H9 (cell line): Measurements from ENCODE around the gene DGCR2. TPM values are rescaled to one million over a fixed set of nuclear protein-coding genes. Genes with fewer than 3 reads are reported as not detected.
A peak's percentile ranks its signal among the peaks of the same experiment; 100 is the strongest.

Experiments used
- DNase-seq: peaks from one replicate; pipeline ENCODE4 v3.0.0-alpha.2; 2017
- H2AFZ ChIP-seq: one replicate; pipeline ENCODE4 v1.6.1; 2013; ENCODE audit warnings: mild to moderate bottlenecking, low read length, control low read depth, moderate library complexity
- H2AK5ac ChIP-seq: 2 replicates; pipeline ENCODE4 v1.6.1; 2013; ENCODE audit warnings: low read length, control low read depth, mixed read lengths; ENCODE audit not compliant: insufficient read length
- H2BK120ac ChIP-seq: one replicate; pipeline ENCODE4 v1.6.1; 2013; ENCODE audit warnings: low read depth, mild to moderate bottlenecking, low read length, control low read depth, inconsistent platforms; ENCODE audit not compliant: poor library complexity, severe bottlenecking
- H2BK12ac ChIP-seq: 2 replicates; pipeline ENCODE4 v1.6.1; 2013; ENCODE audit warnings: low read length, control low read depth, mixed read lengths, low read depth; ENCODE audit not compliant: insufficient read length
- H2BK15ac ChIP-seq: 2 replicates; pipeline ENCODE4 v1.6.1; 2013; ENCODE audit warnings: low read depth, low read length, control low read depth
- H2BK20ac ChIP-seq: one replicate; pipeline ENCODE4 v1.6.1; 2013; ENCODE audit warnings: low read depth, mild to moderate bottlenecking, low read length, control low read depth, inconsistent platforms; ENCODE audit not compliant: poor library complexity, severe bottlenecking
- H2BK5ac ChIP-seq: 2 replicates; pipeline ENCODE4 v1.6.1; 2013; ENCODE audit warnings: low read length, control low read depth, mixed read lengths; ENCODE audit not compliant: insufficient read length
- H3K14ac ChIP-seq: 2 replicates; pipeline ENCODE4 v1.6.1; 2013; ENCODE audit warnings: low read length, control low read depth; ENCODE audit not compliant: insufficient read depth
- H3K18ac ChIP-seq: 2 replicates; pipeline ENCODE4 v1.6.1; 2013; ENCODE audit warnings: low read depth, mild to moderate bottlenecking, mixed read lengths, low read length, control low read depth; ENCODE audit not compliant: insufficient read length
- H3K23ac ChIP-seq: 2 replicates; pipeline ENCODE4 v1.6.1; 2013; ENCODE audit warnings: low read length, control low read depth, mixed read lengths, low read depth; ENCODE audit not compliant: insufficient read length
- H3K23me2 ChIP-seq: 2 replicates; pipeline ENCODE4 v1.6.1; 2013; ENCODE audit warnings: low read depth, mild to moderate bottlenecking, mixed read lengths, low read length, control low read depth; ENCODE audit not compliant: insufficient read length, poor library complexity, severe bottlenecking
- H3K27ac ChIP-seq: 2 replicates; pipeline ENCODE4 v1.5.1; 2013; ENCODE audit warnings: low read length, control low read depth, mixed read lengths, low read depth; ENCODE audit not compliant: insufficient read length
- H3K27me3 ChIP-seq: 2 replicates; pipeline ENCODE4 v1.6.1; 2013; ENCODE audit warnings: low read length, control low read depth, inconsistent platforms; ENCODE audit not compliant: insufficient read depth
- H3K4ac ChIP-seq: 2 replicates; pipeline ENCODE4 v1.6.1; 2013; ENCODE audit warnings: low read depth, mild to moderate bottlenecking, control low read depth, inconsistent platforms, low read length, moderate library complexity
- H3K4me1 ChIP-seq: 2 replicates; pipeline ENCODE4 v1.6.1; 2013; ENCODE audit warnings: low read length, control low read depth, inconsistent platforms; ENCODE audit not compliant: insufficient read depth
- H3K4me2 ChIP-seq: 2 replicates; pipeline ENCODE4 v1.6.1; 2013; ENCODE audit warnings: low read length, control low read depth, mixed read lengths; ENCODE audit not compliant: insufficient read length, insufficient read depth
- H3K56ac ChIP-seq: 2 replicates; pipeline ENCODE4 v1.6.1; 2013; ENCODE audit warnings: low read depth, mild to moderate bottlenecking, mixed read lengths, low read length, control low read depth; ENCODE audit not compliant: insufficient read length
- H3K79me1 ChIP-seq: 2 replicates; pipeline ENCODE4 v1.6.1; 2013; ENCODE audit warnings: low read depth, mild to moderate bottlenecking, moderate library complexity, low read length, control low read depth, inconsistent platforms; ENCODE audit not compliant: insufficient read depth, poor library complexity, severe bottlenecking
- H3K79me2 ChIP-seq: 2 replicates; pipeline ENCODE4 v1.6.1; 2013; ENCODE audit warnings: low read length, control low read depth, inconsistent platforms; ENCODE audit not compliant: insufficient read depth
- H3K9ac ChIP-seq: 2 replicates; pipeline ENCODE4 v1.6.1; 2013; ENCODE audit warnings: low read length, control low read depth, mixed read lengths; ENCODE audit not compliant: insufficient read length; ENCODE audit errors: extremely low read depth
- H3K9me3 ChIP-seq: one replicate; pipeline ENCODE4 v1.6.1; 2013; ENCODE audit warnings: low read depth, low read length, inconsistent platforms; ENCODE audit not compliant: control insufficient read depth
- H3T11ph ChIP-seq: one replicate; pipeline ENCODE4 v1.6.1; 2013; ENCODE audit warnings: mild to moderate bottlenecking, low read length, control low read depth, inconsistent platforms
- H4K20me1 ChIP-seq: one replicate; pipeline ENCODE4 v1.6.1; 2013; ENCODE audit not compliant: control insufficient read depth, insufficient read length, insufficient read depth
- H4K5ac ChIP-seq: 2 replicates; pipeline ENCODE4 v1.6.1; 2013; ENCODE audit warnings: low read depth, mild to moderate bottlenecking, mixed read lengths, low read length, control low read depth; ENCODE audit not compliant: insufficient read length
- H4K8ac ChIP-seq: replicated peaks from 2 replicates; pipeline ENCODE4 v1.6.1; 2013; ENCODE audit warnings: low read length, control low read depth, mixed read lengths, low read depth; ENCODE audit not compliant: insufficient read length
- H4K91ac ChIP-seq: 2 replicates; pipeline ENCODE4 v1.6.1; 2013; ENCODE audit warnings: low read depth, mild to moderate bottlenecking, moderate library complexity, mixed read lengths, low read length, control low read depth; ENCODE audit not compliant: insufficient read length
- H3K27ac Mint-ChIP-seq, 3 experiments: 2 replicates in 2 of 3; 3 replicates in 1 of 3; pipeline ENCODE4 v1.8.0; 2020 to 2021; ENCODE audit warnings: mixed read lengths in 3 of 3, mild to moderate bottlenecking in 1 of 3, moderate library complexity in 1 of 3
- H3K27me3 Mint-ChIP-seq: 2 replicates; pipeline ENCODE4 v1.8.0; 2021; ENCODE audit warnings: low read depth, mild to moderate bottlenecking, moderate library complexity, mixed read lengths
- H3K36me3 Mint-ChIP-seq, 3 experiments: 2 replicates in 2 of 3; 3 replicates in 1 of 3; pipeline ENCODE4 v1.8.0; 2020 to 2021; ENCODE audit warnings: low read depth in 3 of 3, mixed read lengths in 3 of 3; ENCODE audit not compliant: insufficient read depth in 1 of 3
- H3K4me1 Mint-ChIP-seq, 2 experiments: 2 replicates each; pipeline ENCODE4 v1.8.0; 2020; ENCODE audit warnings: mixed read lengths in 2 of 2
- H3K4me3 Mint-ChIP-seq, 2 experiments: 2 replicates in 1 of 2; 3 replicates in 1 of 2; pipeline ENCODE4 v1.8.0; 2020 to 2021; ENCODE audit warnings: mild to moderate bottlenecking in 2 of 2, mixed read lengths in 2 of 2, moderate library complexity in 1 of 2
- H3K9me3 Mint-ChIP-seq, 2 experiments: 2 replicates in 1 of 2; 3 replicates in 1 of 2; pipeline ENCODE4 v1.8.0; 2020; ENCODE audit warnings: mild to moderate bottlenecking in 2 of 2, mixed read lengths in 2 of 2, moderate library complexity in 1 of 2
- WGBS: extraction: QIAGEN DNeasy Blood & Tissue Kit; methylation state at CpG from one replicate; pipeline ENCODE4 v1.1.7; 2013; ENCODE audit warnings: missing lambda C conversion rate, low lambda C conversion rate, mixed read lengths; ENCODE audit not compliant: insufficient read length; ENCODE audit errors: extremely low coverage; 5-methylcytosine and 5-hydroxymethylcytosine counted together
- total RNA-seq: library from RNA; stranded (reverse); gene quantifications from 2 replicates; pipeline ENCODE4 v1.2.1, GENCODE V29; 2021
- TF ChIP-seq, protein P1 (sequence below): fragments of 200-600 bp; sonication (generic); conservative IDR thresholded peaks from 3 replicates; pipeline ENCODE4 v1.8.0; 2021; ENCODE audit warnings: antibody characterized with exemption, mild to moderate bottlenecking

DGCR2 gene
- total RNA-seq, 1 experiment from 2014 or later = 47.2 TPM

DNA sequence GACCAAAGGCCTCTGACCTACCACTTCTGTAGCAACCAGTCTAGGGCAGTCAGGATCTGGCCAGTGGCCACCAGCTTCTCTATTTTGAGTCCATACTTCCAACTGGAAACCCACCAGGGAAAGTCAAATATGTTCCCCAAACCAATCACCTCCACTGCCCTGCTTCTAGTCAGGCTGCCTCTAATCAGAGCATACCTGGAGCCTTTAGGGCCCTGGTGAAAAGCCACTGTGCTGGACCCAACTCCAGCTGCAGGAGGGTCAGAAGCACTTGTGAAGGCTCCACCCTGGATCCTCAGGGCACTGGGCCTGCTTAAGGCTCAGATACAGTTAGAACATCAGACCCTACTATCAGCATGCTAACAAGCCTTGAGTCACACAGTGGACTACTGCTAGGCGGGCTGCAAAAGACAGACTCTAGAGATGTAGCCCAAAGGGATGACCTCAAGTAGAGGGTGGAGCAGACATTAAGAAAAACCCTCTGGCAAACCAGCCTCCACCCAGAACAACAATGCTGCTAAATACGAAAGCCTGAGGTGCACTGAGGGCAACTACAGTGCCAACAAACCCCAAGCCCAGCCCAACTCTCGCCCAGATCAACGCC is 69.2 kb downstream of the DGCR2 start:
- no peak overlapping the region for H2BK15ac ChIP-seq
- no peak overlapping the region for H3T11ph ChIP-seq
- no peak overlapping the region for H2BK12ac ChIP-seq
- no peaks in the 10 kb centered on the region for H3K27me3 ChIP-seq
- no peak overlapping the region for H3K18ac ChIP-seq
- no peaks in the 10 kb centered on the region for H3K23me2 ChIP-seq
- no peaks in the 10 kb centered on the region for H3K4me1 ChIP-seq
- DNase-seq = no peak
- no peak overlapping the region for H3K4ac ChIP-seq
- Mint-ChIP-seq H3K4me3 (no peak overlapping the region), H3K27ac (peak overlapping the region in 1 of 3 experiments; percentile 30; a peak in 1 of 7 replicates), H3K27me3 (no peaks in the 10 kb centered on the region), H3K4me1 (no peaks in the 10 kb centered on the region), H3K9me3 (no peaks in the 10 kb centered on the region), H3K36me3 (peaks cover 19 to 63% (median 63%) of the 10 kb centered on the region in 3 experiments; a peak in 6 of 7 replicates)
- H3K14ac ChIP-seq = no peak overlapping the region
- H3K27ac ChIP-seq = no peak overlapping the region
- H4K91ac ChIP-seq = no peak overlapping the region
- no peak overlapping the region for H2AK5ac ChIP-seq
- TF ChIP-seq, protein P1, sequence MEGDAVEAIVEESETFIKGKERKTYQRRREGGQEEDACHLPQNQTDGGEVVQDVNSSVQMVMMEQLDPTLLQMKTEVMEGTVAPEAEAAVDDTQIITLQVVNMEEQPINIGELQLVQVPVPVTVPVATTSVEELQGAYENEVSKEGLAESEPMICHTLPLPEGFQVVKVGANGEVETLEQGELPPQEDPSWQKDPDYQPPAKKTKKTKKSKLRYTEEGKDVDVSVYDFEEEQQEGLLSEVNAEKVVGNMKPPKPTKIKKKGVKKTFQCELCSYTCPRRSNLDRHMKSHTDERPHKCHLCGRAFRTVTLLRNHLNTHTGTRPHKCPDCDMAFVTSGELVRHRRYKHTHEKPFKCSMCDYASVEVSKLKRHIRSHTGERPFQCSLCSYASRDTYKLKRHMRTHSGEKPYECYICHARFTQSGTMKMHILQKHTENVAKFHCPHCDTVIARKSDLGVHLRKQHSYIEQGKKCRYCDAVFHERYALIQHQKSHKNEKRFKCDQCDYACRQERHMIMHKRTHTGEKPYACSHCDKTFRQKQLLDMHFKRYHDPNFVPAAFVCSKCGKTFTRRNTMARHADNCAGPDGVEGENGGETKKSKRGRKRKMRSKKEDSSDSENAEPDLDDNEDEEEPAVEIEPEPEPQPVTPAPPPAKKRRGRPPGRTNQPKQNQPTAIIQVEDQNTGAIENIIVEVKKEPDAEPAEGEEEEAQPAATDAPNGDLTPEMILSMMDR = no peak
- H2BK120ac ChIP-seq = no peak overlapping the region
- no peak overlapping the region for H4K8ac ChIP-seq
- H2AFZ ChIP-seq = no peak overlapping the region
- H2BK20ac ChIP-seq = no peak overlapping the region
- H3K4me2 ChIP-seq = no peak overlapping the region
- H4K5ac ChIP-seq = no peak overlapping the region
- H3K9me3 ChIP-seq = no peaks in the 10 kb centered on the region
- WGBS = no CpG with 5 or more reads among the region's 4 CpGs
- H2BK5ac ChIP-seq = no peak overlapping the region
- H3K56ac ChIP-seq = no peak overlapping the region
- no peaks in the 10 kb centered on the region for H3K79me1 ChIP-seq
- H3K79me2 ChIP-seq = no peaks in the 10 kb centered on the region
- H3K23ac ChIP-seq = no peak overlapping the region
- H4K20me1 ChIP-seq = no peaks in the 10 kb centered on the region
- no peak overlapping the region for H3K9ac ChIP-seq
